ENCODE results near the gene GALNT14.

Gene GALNT14

DNA sequence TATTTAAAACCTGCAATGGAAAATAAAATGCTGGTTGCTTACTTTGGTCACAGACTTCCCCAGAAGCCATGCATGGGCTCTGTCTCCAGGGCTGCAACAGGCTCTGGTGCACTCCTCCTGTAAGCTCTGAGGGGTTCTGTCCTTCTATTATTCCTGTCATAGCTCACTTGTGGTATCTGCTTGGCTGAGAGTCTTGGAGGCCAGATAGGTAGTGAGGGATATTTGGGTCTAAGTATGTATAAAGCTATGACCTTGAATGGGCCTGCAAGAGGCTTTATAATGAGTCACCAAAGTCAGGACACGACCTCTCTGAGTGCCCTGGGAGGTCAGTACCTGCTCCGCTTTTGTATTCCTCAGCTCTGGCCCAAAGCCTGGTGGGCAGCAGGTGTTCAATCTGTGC, 189.4 kb downstream of the GALNT14 start:
- H3K27me3 ChIP-seq (ENCODE audit: insufficient read depth, low read length, poor library complexity), result no peaks in the 10 kb centered on the region
- H3K4ac ChIP-seq (ENCODE audit: low read depth, low read length), result no peak overlapping the region
- H4K5ac ChIP-seq (ENCODE audit: low read length), result no peak overlapping the region
- H3K79me1 ChIP-seq (ENCODE audit: low read length), result no peaks in the 10 kb centered on the region
- no peak overlapping the region for H3K4me2 ChIP-seq (ENCODE audit: low read length)
- no peak overlapping the region for H3K27ac ChIP-seq (ENCODE audit: low read depth, low read length)
- no peak overlapping the region for H3K56ac ChIP-seq (ENCODE audit: low read length)
- no peak overlapping the region for H3K9ac ChIP-seq (ENCODE audit: low read length)
- no peak overlapping the region for H3K18ac ChIP-seq (ENCODE audit: low read length)
- no peak overlapping the region for H3K23ac ChIP-seq (ENCODE audit: low read length)
- no peaks in the 10 kb centered on the region for H3K79me2 ChIP-seq (ENCODE audit: control insufficient read depth, insufficient read depth, low read length)
- H2BK5ac ChIP-seq (ENCODE audit: low read length), result no peak overlapping the region
- H2BK15ac ChIP-seq (replicated peaks; ENCODE audit: low read depth), result no peak overlapping the region
- H3K4me3 ChIP-seq (ENCODE audit: low read length), result no peak overlapping the region
- DNase-seq, result no peak
- WGBS (ENCODE audit: extremely low coverage, insufficient coverage, low lambda C conversion rate), result no CpG with 5 or more reads among the region's 2 CpGs
- H3K4me1 ChIP-seq (ENCODE audit: control insufficient read depth, low read depth, low read length), result no peaks in the 10 kb centered on the region
- H3K36me3 ChIP-seq (ENCODE audit: control insufficient read depth, insufficient read depth, low read length), result no peaks in the 10 kb centered on the region
- no peak overlapping the region for H2AK5ac ChIP-seq (ENCODE audit: low read length)
- no peak overlapping the region for H2BK120ac ChIP-seq (ENCODE audit: low read depth, low read length)
- H4K8ac ChIP-seq (ENCODE audit: low read depth, low read length), result no peak overlapping the region

DNA sequence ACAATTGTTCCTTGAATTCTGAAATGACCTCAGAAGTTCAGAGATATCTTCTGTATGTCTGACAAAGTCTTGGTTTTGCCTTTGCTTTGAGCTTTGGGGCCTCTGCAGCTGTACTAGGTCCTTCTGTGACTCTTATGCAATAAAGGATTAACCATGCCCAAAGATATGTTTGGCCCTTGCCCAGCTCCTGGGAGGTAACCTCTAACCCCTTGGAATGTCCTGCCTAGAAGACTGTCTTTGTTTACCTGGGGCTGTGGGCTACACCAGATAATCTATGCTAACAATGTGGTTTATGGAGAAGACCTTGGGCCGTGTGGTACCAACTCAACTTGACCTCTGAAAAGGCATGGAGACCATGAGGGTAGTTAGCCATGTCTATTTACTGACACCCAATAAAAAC, 190.1 kb downstream of the GALNT14 start:
- no peak overlapping the region for H3K4me3 ChIP-seq (ENCODE audit: low read length)
- H2BK120ac ChIP-seq (ENCODE audit: low read depth, low read length), result no peak overlapping the region
- no CpG with 5 or more reads among the region's 1 CpG for WGBS (ENCODE audit: extremely low coverage, insufficient coverage, low lambda C conversion rate)
- no peak overlapping the region for H3K4ac ChIP-seq (ENCODE audit: low read depth, low read length)
- H3K4me2 ChIP-seq (ENCODE audit: low read length), result no peak overlapping the region
- no peak overlapping the region for H2AK5ac ChIP-seq (ENCODE audit: low read length)
- H3K27ac ChIP-seq (ENCODE audit: low read depth, low read length), result no peak overlapping the region
- H3K79me1 ChIP-seq (ENCODE audit: low read length), result no peaks in the 10 kb centered on the region
- H3K36me3 ChIP-seq (ENCODE audit: control insufficient read depth, insufficient read depth, low read length), result no peaks in the 10 kb centered on the region
- H3K9ac ChIP-seq (ENCODE audit: low read length), result no peak overlapping the region
- DNase-seq, result no peak
- H3K4me1 ChIP-seq (ENCODE audit: control insufficient read depth, low read depth, low read length), result no peaks in the 10 kb centered on the region
- no peak overlapping the region for H2BK15ac ChIP-seq (replicated peaks; ENCODE audit: low read depth)
- no peak overlapping the region for H3K23ac ChIP-seq (ENCODE audit: low read length)
- no peaks in the 10 kb centered on the region for H3K79me2 ChIP-seq (ENCODE audit: control insufficient read depth, insufficient read depth, low read length)
- H4K8ac ChIP-seq (ENCODE audit: low read depth, low read length), result no peak overlapping the region
- H2BK5ac ChIP-seq (ENCODE audit: low read length), result no peak overlapping the region
- no peak overlapping the region for H3K56ac ChIP-seq (ENCODE audit: low read length)
- no peak overlapping the region for H4K5ac ChIP-seq (ENCODE audit: low read length)
- H3K18ac ChIP-seq (ENCODE audit: low read length), result no peak overlapping the region
- no peaks in the 10 kb centered on the region for H3K27me3 ChIP-seq (ENCODE audit: insufficient read depth, low read length, poor library complexity)

DNA sequence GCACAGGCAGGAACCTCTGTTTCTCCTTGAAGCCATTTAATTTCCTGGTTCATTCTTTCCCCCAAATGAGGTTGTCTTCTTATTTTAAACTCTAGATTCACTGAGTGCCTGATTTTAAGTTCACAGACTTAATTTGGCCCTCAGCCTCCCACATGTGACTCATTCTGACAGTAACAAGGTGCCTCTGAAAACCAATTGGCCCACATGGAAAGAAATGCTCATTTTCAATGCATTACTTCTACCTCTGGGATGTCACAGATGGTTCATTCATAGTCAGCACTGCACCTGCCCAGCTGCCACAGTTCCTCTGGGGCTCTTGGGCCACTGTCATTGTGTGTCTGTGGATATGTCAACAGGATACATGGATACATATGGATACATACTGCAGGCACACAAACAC, 190.6 kb downstream of the GALNT14 start:
- Histone ChIP-seq H3K79me1 (ENCODE audit: low read length) (no peaks in the 10 kb centered on the region), H2BK15ac (replicated peaks; ENCODE audit: low read depth) (no peak overlapping the region), H2AK5ac (ENCODE audit: low read length) (no peak overlapping the region), H2BK5ac (ENCODE audit: low read length) (no peak overlapping the region), H3K9ac (ENCODE audit: low read length) (no peak overlapping the region), H4K8ac (ENCODE audit: low read depth, low read length) (no peak overlapping the region), H3K4me2 (ENCODE audit: low read length) (no peak overlapping the region), H3K4ac (ENCODE audit: low read depth, low read length) (no peak overlapping the region), H4K5ac (ENCODE audit: low read length) (no peak overlapping the region), H3K27me3 (ENCODE audit: insufficient read depth, low read length, poor library complexity) (no peaks in the 10 kb centered on the region), H3K23ac (ENCODE audit: low read length) (no peak overlapping the region), H3K27ac (ENCODE audit: low read depth, low read length) (no peak overlapping the region), H3K56ac (ENCODE audit: low read length) (no peak overlapping the region), H3K18ac (ENCODE audit: low read length) (no peak overlapping the region), H3K4me3 (ENCODE audit: low read length) (no peak overlapping the region), H3K4me1 (ENCODE audit: control insufficient read depth, low read depth, low read length) (no peaks in the 10 kb centered on the region), H3K36me3 (ENCODE audit: control insufficient read depth, insufficient read depth, low read length) (no peaks in the 10 kb centered on the region), H3K79me2 (ENCODE audit: control insufficient read depth, insufficient read depth, low read length) (no peaks in the 10 kb centered on the region), H2BK120ac (ENCODE audit: low read depth, low read length) (no peak overlapping the region)
- no peak for DNase-seq

DNA sequence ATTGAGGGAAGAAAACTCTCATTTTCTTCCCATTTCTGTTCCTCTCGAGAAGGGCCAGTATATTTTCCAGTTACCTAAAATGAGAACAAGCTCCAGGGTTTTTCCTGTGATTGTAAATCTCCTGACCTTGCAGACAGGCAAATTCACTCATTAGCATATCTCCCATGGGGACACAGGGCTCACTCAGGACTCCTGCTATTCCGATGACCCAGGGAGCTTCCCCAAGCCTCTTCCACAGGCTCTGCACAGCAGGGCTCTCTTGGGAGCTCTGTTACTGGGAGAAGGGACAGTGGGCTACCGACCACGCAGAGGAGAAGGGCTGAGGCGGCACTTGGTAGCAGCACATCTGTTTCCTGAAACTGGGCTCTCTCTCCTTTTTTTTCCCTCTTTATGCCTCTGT, 195.8 kb downstream of the GALNT14 start:
- Histone ChIP-seq H3K36me3 (ENCODE audit: control insufficient read depth, insufficient read depth, low read length) (no peaks in the 10 kb centered on the region), H3K4me1 (ENCODE audit: control insufficient read depth, low read depth, low read length) (no peaks in the 10 kb centered on the region), H3K4me3 (ENCODE audit: low read length) (no peak overlapping the region), H3K23ac (ENCODE audit: low read length) (no peak overlapping the region), H2BK15ac (replicated peaks; ENCODE audit: low read depth) (no peak overlapping the region), H3K9ac (ENCODE audit: low read length) (no peak overlapping the region), H3K79me2 (ENCODE audit: control insufficient read depth, insufficient read depth, low read length) (no peaks in the 10 kb centered on the region), H2BK5ac (ENCODE audit: low read length) (no peak overlapping the region), H3K56ac (ENCODE audit: low read length) (no peak overlapping the region), H4K5ac (ENCODE audit: low read length) (no peak overlapping the region), H3K27ac (ENCODE audit: low read depth, low read length) (no peak overlapping the region), H4K8ac (ENCODE audit: low read depth, low read length) (no peak overlapping the region), H3K79me1 (ENCODE audit: low read length) (no peaks in the 10 kb centered on the region), H3K27me3 (ENCODE audit: insufficient read depth, low read length, poor library complexity) (no peaks in the 10 kb centered on the region), H3K4me2 (ENCODE audit: low read length) (no peak overlapping the region), H3K4ac (ENCODE audit: low read depth, low read length) (no peak overlapping the region), H2AK5ac (ENCODE audit: low read length) (no peak overlapping the region), H2BK120ac (ENCODE audit: low read depth, low read length) (no peak overlapping the region), H3K18ac (ENCODE audit: low read length) (no peak overlapping the region)
- WGBS (ENCODE audit: extremely low coverage, insufficient coverage, low lambda C conversion rate), result no CpG with 5 or more reads among the region's 5 CpGs
- DNase-seq, result peak; percentile 31

DNA sequence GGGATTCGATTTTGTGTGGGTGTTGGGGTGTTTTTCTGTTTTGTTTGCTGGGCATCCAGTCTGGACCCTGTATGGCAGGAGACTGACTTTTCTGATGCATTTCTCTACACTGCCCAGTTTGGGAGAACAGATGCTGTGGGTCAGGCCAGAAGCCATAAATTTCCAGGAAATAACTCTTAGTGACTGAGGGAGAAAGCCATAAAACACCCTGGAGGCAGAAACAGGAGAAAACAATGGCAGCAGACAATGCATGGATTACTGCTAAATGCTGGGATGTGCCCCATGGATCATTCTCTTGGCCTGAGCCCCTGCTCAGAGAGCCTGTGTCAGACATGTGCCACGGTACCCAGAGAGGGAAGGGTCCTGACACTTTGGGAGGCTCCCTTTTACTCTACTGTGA, 197.4 kb downstream of the GALNT14 start:
- Histone ChIP-seq H3K79me1 (ENCODE audit: low read length) (no peaks in the 10 kb centered on the region), H3K18ac (ENCODE audit: low read length) (no peak overlapping the region), H3K4me3 (ENCODE audit: low read length) (no peak overlapping the region), H2AK5ac (ENCODE audit: low read length) (no peak overlapping the region), H3K4ac (ENCODE audit: low read depth, low read length) (no peak overlapping the region), H3K79me2 (ENCODE audit: control insufficient read depth, insufficient read depth, low read length) (no peaks in the 10 kb centered on the region), H4K5ac (ENCODE audit: low read length) (no peak overlapping the region), H3K36me3 (ENCODE audit: control insufficient read depth, insufficient read depth, low read length) (no peaks in the 10 kb centered on the region), H2BK120ac (ENCODE audit: low read depth, low read length) (no peak overlapping the region), H3K4me1 (ENCODE audit: control insufficient read depth, low read depth, low read length) (no peaks in the 10 kb centered on the region), H3K4me2 (ENCODE audit: low read length) (no peak overlapping the region), H3K23ac (ENCODE audit: low read length) (no peak overlapping the region), H3K9ac (ENCODE audit: low read length) (no peak overlapping the region), H3K27me3 (ENCODE audit: insufficient read depth, low read length, poor library complexity) (no peaks in the 10 kb centered on the region), H4K8ac (ENCODE audit: low read depth, low read length) (no peak overlapping the region), H2BK5ac (ENCODE audit: low read length) (no peak overlapping the region), H2BK15ac (replicated peaks; ENCODE audit: low read depth) (no peak overlapping the region), H3K56ac (ENCODE audit: low read length) (no peak overlapping the region), H3K27ac (ENCODE audit: low read depth, low read length) (no peak overlapping the region)
- DNase-seq, result no peak
- no CpG with 5 or more reads among the region's 2 CpGs for WGBS (ENCODE audit: extremely low coverage, insufficient coverage, low lambda C conversion rate)

DNA sequence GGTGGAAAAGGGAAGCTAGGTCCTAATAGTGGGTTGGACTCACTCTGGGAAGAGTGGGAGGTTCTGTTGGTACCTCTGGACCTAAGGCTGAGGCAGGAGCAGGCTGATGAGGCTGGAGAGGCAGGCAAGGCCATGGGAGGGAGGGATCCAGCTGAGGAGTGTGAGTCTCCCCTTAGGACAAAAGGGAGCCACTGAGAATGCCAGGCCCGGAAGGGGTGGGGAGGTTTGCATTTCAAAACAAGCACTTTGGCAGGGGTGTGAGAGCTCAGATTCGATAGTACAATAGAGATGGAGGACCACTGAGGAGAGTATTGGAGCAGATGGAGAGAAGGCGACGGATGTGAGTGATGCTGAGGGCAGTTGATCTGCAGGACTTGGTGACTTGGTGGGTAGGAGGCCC, 198.9 kb downstream of the GALNT14 start:
- H4K5ac ChIP-seq (ENCODE audit: low read length), result no peak overlapping the region
- H3K79me1 ChIP-seq (ENCODE audit: low read length), result no peaks in the 10 kb centered on the region
- no peak overlapping the region for H3K4ac ChIP-seq (ENCODE audit: low read depth, low read length)
- no peak overlapping the region for H2BK120ac ChIP-seq (ENCODE audit: low read depth, low read length)
- H2AK5ac ChIP-seq (ENCODE audit: low read length), result no peak overlapping the region
- no peaks in the 10 kb centered on the region for H3K36me3 ChIP-seq (ENCODE audit: control insufficient read depth, insufficient read depth, low read length)
- whole genome bisulfite sequencing (ENCODE audit: extremely low coverage, insufficient coverage, low lambda C conversion rate), result no CpG with 5 or more reads among the region's 4 CpGs
- no peak overlapping the region for H3K27ac ChIP-seq (ENCODE audit: low read depth, low read length)
- H3K4me1 ChIP-seq (ENCODE audit: control insufficient read depth, low read depth, low read length), result no peaks in the 10 kb centered on the region
- no peak for DNase-seq
- no peaks in the 10 kb centered on the region for H3K79me2 ChIP-seq (ENCODE audit: control insufficient read depth, insufficient read depth, low read length)
- H3K9ac ChIP-seq (ENCODE audit: low read length), result no peak overlapping the region
- no peak overlapping the region for H2BK5ac ChIP-seq (ENCODE audit: low read length)
- peak overlapping the region; percentile 7 for H3K56ac ChIP-seq (ENCODE audit: low read length)
- H4K8ac ChIP-seq (ENCODE audit: low read depth, low read length), result no peak overlapping the region
- H3K4me3 ChIP-seq (ENCODE audit: low read length), result no peak overlapping the region
- H2BK15ac ChIP-seq (replicated peaks; ENCODE audit: low read depth), result no peak overlapping the region
- no peak overlapping the region for H3K18ac ChIP-seq (ENCODE audit: low read length)
- H3K4me2 ChIP-seq (ENCODE audit: low read length), result no peak overlapping the region
- no peaks in the 10 kb centered on the region for H3K27me3 ChIP-seq (ENCODE audit: insufficient read depth, low read length, poor library complexity)
- H3K23ac ChIP-seq (ENCODE audit: low read length), result no peak overlapping the region

Data from mesendoderm (in vitro differentiated cells).